ENCODE data around the gene SLC6A3. TPM values are rescaled to one million over a fixed set of nuclear protein-coding genes. Genes with fewer than 3 reads are reported as not detected.

Gene SLC6A3
- total and polyA plus RNA-seq, 2 donors (not counting 1 experiment from before 2014, with no cell fraction given) = not detected

DNA sequence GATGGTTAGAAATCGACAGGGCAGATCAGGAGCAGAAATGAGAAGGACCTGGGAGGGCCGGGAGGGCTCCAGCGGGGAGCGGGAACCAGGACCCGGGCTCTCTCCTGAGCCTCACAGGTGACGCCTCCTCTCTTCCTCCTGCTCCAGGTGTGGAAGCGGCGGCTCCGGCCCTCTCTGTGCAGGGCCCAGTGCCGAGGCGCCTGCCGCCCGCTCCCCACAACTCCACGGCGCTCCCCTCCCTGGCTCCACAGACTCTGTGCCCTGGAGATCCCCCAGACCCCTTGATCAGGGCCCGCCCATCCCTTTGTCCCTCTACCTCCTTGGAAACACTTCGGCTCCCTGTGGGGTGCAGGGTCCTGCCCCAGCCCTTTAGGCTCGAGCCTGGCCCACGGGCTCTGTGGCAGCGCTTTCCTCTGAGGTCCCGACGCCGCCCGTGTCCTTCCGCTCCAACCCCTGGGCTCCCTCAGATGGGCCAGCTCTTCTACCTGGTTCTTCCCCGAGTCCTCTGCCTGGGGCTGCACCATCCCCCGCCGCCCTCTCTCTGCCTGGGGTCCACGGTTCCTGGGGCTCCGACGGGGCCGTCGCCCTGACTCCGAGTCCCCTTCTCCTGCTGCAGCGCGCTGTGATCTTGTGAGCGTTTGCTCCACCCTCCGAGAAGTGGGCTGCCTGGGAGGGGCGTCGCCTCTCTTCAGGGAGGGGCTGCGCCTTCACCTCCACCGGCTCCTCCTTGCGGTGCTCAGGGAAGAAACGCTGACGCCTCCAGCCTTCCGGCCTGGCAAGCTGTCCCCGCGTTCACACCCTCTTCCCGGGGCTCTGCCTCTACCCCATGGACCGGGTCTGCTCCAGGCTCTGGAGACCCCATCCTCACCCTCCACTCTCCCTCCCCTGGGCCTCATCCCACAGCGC lies 22.4 kb upstream of the SLC6A3 start:
- H3K36me3 ChIP-seq (ENCODE audit: control insufficient read depth, insufficient read depth, low read length) = peaks cover 46% of the 10 kb centered on the region
- H2AFZ ChIP-seq (ENCODE audit: low read length) = no peak overlapping the region
- no peak overlapping the region for H3K27ac ChIP-seq (ENCODE audit: insufficient read depth, low read length)
- no peaks in the 10 kb centered on the region for H4K20me1 ChIP-seq (ENCODE audit: control insufficient read depth, extremely low read depth, insufficient read depth, low read length)
- H3K4me3 ChIP-seq (replicated peaks in 1 of 4; ENCODE audit: control extremely low read depth in 1 of 4, insufficient read depth in 1 of 4, low read depth in 3 of 4, low read length in 4 of 4) = no peak overlapping the region
- no peak for TF ChIP-seq EZH2 (IDR thresholded peaks at IDR 0.05; ENCODE audit: low read length, missing control alignments)
- TF ChIP-seq, protein P1, sequence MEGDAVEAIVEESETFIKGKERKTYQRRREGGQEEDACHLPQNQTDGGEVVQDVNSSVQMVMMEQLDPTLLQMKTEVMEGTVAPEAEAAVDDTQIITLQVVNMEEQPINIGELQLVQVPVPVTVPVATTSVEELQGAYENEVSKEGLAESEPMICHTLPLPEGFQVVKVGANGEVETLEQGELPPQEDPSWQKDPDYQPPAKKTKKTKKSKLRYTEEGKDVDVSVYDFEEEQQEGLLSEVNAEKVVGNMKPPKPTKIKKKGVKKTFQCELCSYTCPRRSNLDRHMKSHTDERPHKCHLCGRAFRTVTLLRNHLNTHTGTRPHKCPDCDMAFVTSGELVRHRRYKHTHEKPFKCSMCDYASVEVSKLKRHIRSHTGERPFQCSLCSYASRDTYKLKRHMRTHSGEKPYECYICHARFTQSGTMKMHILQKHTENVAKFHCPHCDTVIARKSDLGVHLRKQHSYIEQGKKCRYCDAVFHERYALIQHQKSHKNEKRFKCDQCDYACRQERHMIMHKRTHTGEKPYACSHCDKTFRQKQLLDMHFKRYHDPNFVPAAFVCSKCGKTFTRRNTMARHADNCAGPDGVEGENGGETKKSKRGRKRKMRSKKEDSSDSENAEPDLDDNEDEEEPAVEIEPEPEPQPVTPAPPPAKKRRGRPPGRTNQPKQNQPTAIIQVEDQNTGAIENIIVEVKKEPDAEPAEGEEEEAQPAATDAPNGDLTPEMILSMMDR (conservative IDR thresholded peaks at IDR 0.05 in 1 of 2, IDR thresholded peaks at IDR 0.05 in 1 of 2; ENCODE audit: low read depth in 1 of 2, low read length in 2 of 2) = no peak
- H3K4me1 ChIP-seq (ENCODE audit: control insufficient read depth, extremely low read depth, insufficient read depth, low read length) = no peaks in the 10 kb centered on the region
- no peaks in the 10 kb centered on the region for H3K79me2 ChIP-seq (ENCODE audit: control insufficient read depth, insufficient read depth, low read length)
- DNase-seq (ENCODE audit: low read depth in 2 of 2) = no peak
- H3K27me3 ChIP-seq (ENCODE audit: control insufficient read depth, insufficient read depth, low read length) = no peaks in the 10 kb centered on the region
- no peak overlapping the region for H3K9ac ChIP-seq (ENCODE audit: insufficient read depth, low read length)
- H3K9me3 ChIP-seq (ENCODE audit: control insufficient read depth, insufficient read depth, low read depth, low read length) = no peaks in the 10 kb centered on the region
- no peak overlapping the region for H3K4me2 ChIP-seq (ENCODE audit: extremely low read depth, insufficient read depth, low read length)

DNA sequence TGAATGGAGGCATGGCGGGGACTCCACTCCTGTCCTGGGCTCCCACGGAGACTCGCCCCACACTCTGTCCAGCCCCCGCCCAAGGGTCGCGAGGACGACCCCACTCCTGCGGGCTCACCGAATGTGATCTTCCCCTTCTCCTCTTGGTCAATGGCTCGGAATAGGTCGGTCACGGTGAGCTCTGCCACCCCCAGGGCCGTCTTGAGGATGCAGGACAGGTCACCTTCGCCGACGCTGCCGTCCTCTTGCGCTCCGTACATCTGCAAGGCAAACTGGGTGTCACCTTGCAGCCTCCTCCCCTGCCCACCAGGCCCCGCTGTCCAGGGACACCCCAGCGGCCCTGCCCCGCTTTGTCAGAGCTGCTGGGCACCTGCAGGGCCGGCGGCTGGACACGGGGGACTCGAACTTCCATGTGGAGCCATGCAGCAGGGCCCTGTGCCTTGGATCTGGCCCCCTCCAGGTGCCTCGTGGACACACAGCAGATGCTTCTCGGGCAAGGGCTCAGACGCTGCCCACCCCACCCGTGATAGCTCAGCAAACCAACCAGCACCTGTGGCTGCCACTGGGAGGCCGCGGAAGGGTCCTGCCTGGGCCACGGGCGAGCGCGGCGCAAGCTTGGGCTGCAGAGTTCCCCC lies 21.5 kb upstream of the SLC6A3 start:
- no peak overlapping the region for H3K27ac ChIP-seq (ENCODE audit: insufficient read depth, low read length)
- no peaks in the 10 kb centered on the region for H3K27me3 ChIP-seq (ENCODE audit: control insufficient read depth, insufficient read depth, low read length)
- H3K4me3 ChIP-seq (replicated peaks in 1 of 4; ENCODE audit: control extremely low read depth in 1 of 4, insufficient read depth in 1 of 4, low read depth in 3 of 4, low read length in 4 of 4) = no peak overlapping the region
- H2AFZ ChIP-seq (ENCODE audit: low read length) = no peak overlapping the region
- H3K9me3 ChIP-seq (ENCODE audit: control insufficient read depth, insufficient read depth, low read depth, low read length) = no peaks in the 10 kb centered on the region
- no peaks in the 10 kb centered on the region for H3K4me1 ChIP-seq (ENCODE audit: control insufficient read depth, extremely low read depth, insufficient read depth, low read length)
- no peaks in the 10 kb centered on the region for H4K20me1 ChIP-seq (ENCODE audit: control insufficient read depth, extremely low read depth, insufficient read depth, low read length)
- no peak for DNase-seq (ENCODE audit: low read depth in 2 of 2)
- peaks cover 46% of the 10 kb centered on the region for H3K36me3 ChIP-seq (ENCODE audit: control insufficient read depth, insufficient read depth, low read length)
- H3K4me2 ChIP-seq (ENCODE audit: extremely low read depth, insufficient read depth, low read length) = no peak overlapping the region
- TF ChIP-seq, protein P1 (conservative IDR thresholded peaks at IDR 0.05 in 1 of 2, IDR thresholded peaks at IDR 0.05 in 1 of 2; ENCODE audit: low read depth in 1 of 2, low read length in 2 of 2) = no peak
- TF ChIP-seq EZH2 (IDR thresholded peaks at IDR 0.05; ENCODE audit: low read length, missing control alignments) = no peak
- no peak overlapping the region for H3K9ac ChIP-seq (ENCODE audit: insufficient read depth, low read length)
- no peaks in the 10 kb centered on the region for H3K79me2 ChIP-seq (ENCODE audit: control insufficient read depth, insufficient read depth, low read length)

DNA sequence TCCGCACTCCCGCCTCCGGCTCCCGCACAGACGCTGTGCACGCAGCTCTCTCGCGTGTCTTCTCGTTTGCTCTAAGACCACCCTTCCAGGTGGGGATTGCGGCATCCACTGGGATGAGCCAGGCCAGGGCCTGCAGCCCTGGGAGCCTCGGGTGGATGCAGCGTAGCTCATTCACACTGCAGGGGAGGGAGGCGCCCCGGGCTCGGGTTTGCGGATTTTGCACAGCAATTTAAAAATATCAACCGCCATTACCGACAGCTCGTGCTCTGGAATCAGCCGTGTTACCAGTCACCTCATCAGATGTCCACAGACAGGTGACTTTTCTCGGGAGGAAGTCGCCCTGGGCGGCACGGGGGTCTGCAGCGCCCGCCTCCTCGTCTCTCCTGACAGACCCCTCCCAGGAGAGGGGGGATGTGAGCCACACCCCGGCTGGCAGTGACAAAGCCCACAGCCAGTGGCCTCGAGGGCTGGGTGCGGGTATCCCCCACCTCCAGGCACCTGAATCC lies 20.8 kb upstream of the SLC6A3 start:
- H4K20me1 ChIP-seq (ENCODE audit: control insufficient read depth, extremely low read depth, insufficient read depth, low read length) = no peaks in the 10 kb centered on the region
- no peak overlapping the region for H3K9ac ChIP-seq (ENCODE audit: insufficient read depth, low read length)
- DNase-seq (ENCODE audit: low read depth in 2 of 2) = no peak
- no peak for TF ChIP-seq EZH2 (IDR thresholded peaks at IDR 0.05; ENCODE audit: low read length, missing control alignments)
- TF ChIP-seq, protein P1 (conservative IDR thresholded peaks at IDR 0.05 in 1 of 2, IDR thresholded peaks at IDR 0.05 in 1 of 2; ENCODE audit: low read depth in 1 of 2, low read length in 2 of 2) = no peak
- no peaks in the 10 kb centered on the region for H3K79me2 ChIP-seq (ENCODE audit: control insufficient read depth, insufficient read depth, low read length)
- H3K36me3 ChIP-seq (ENCODE audit: control insufficient read depth, insufficient read depth, low read length) = peaks cover 48% of the 10 kb centered on the region
- H3K4me3 ChIP-seq (replicated peaks in 1 of 4; ENCODE audit: control extremely low read depth in 1 of 4, insufficient read depth in 1 of 4, low read depth in 3 of 4, low read length in 4 of 4) = no peak overlapping the region
- no peak overlapping the region for H3K4me2 ChIP-seq (ENCODE audit: extremely low read depth, insufficient read depth, low read length)
- no peak overlapping the region for H3K27ac ChIP-seq (ENCODE audit: insufficient read depth, low read length)
- H3K9me3 ChIP-seq (ENCODE audit: control insufficient read depth, insufficient read depth, low read depth, low read length) = no peaks in the 10 kb centered on the region
- no peaks in the 10 kb centered on the region for H3K4me1 ChIP-seq (ENCODE audit: control insufficient read depth, extremely low read depth, insufficient read depth, low read length)
- H2AFZ ChIP-seq (ENCODE audit: low read length) = no peak overlapping the region
- H3K27me3 ChIP-seq (ENCODE audit: control insufficient read depth, insufficient read depth, low read length) = no peaks in the 10 kb centered on the region

Measured in fibroblast of lung (primary cell).